Activated T-cell treated with anti-CD3 and anti-CD28 coated beads, Interleukin-2, amount 50 U/mL, for 48 hours (primary cell): ENCODE results near the gene TNIK.

Source experiments
- DNase-seq, 2 experiments: peaks; one replicate each; pipeline ENCODE4 v3.0.0-alpha.2; 2020

TNIK gene

DNA sequence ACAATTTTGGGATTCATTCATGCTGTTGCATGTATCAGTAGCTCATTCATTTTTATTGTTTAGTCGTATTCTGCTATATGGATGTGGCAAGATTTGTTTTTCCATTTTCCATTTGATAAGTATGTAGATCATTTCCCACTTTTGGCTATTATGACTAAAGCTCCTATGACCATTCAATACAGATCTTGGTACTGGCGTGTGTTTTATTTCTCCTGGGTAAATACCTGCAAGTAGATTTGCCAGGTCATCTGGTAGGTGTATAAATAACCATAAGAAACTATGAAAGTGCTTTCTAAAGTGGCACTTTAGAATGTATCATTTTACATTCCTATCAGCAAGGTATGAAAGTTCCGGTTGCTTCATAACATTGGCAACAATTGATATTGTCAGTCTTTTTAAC lies 124.6 kb downstream of the TNIK start:
- DNase-seq, result no peak

DNA sequence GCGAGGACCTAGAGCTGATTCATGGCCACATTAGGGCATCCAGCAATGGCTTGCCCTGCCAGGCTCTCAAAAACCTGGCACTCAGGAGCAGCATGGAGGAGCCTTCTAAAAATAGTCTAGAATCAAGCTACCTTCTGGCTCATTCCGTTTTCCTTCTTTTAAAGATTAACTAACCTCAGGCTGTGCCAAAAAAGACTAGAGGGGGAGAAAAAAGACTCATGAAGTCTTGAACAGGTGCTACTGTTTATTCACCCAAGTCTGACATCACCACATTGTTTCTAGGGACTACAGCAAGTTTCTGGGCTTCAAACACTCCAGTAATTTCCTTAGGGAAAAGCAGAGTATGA lies 125.8 kb downstream of the TNIK start:
- DNase-seq, result no peak

DNA sequence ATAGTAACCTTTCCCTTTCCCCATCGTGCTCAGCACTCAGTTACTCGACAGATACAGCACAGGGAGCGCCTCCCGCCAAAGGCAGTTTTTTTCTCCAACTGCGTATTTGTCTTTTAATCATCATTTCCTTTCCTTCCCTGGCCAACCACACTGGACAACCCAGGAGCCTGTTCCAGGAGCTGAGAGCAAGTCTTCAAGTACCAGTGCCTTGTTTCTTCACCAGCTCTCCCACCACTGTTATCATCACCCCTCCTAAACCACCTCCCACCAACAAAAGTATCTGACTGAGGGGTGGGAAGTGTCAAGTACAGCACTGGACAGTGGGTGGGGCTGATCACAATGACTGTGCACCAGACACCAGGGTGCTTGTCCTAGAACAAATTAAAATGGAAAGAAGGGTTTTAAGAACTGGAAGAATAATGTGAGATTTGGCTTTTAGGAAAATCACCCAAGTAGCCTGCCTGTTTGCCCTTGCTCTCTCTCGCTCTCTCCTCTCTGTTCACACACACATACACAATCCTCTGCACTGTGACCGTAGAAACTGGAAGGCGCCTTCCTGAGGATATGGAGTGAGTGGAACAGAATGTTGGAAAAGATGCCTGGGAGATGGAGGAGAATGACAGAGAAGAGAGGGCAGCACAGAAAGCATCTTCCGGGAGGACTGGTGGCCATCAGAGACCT lies 126.3 kb downstream of the TNIK start:
- no peak for DNase-seq

DNA sequence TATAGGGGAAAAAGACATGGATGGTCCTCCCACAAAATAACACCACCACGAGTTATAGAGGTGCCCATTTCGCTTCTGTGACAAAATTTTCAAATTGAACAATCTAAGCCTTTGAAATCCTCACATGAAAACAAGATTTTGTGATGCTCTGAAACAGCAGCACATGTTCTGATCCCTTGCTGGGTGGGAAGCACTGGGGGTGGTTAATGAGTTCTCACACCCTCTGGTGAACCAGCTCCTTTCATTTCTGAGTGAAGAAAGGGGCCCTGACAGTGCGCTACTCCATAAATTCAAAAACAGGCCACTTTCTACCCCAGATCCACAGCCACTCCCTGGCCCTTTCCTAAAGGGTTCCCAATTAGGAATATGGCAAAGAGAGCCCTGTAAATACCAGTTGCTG lies 129.3 kb downstream of the TNIK start:
- DNase-seq, result no peak

DNA sequence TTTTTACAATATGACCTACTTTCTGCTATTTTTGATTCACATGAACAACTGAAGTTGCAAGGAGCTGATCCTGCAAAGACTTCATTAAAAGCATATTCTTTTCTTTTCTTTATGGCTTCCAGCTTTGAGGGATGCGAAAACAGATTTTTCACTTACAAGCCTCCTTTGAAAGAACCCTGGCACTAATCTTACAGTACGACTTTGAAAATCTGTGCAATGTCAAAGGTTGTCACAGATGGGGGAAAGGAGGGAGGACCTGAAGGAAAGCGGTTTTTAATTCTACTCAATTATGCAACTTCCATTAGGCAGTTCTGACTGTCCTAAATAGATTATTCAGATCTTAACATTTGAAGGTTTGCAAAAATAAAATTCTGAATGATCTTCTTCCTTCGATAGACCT lies 130.5 kb downstream of the TNIK start:
- DNase-seq, result no peak

DNA sequence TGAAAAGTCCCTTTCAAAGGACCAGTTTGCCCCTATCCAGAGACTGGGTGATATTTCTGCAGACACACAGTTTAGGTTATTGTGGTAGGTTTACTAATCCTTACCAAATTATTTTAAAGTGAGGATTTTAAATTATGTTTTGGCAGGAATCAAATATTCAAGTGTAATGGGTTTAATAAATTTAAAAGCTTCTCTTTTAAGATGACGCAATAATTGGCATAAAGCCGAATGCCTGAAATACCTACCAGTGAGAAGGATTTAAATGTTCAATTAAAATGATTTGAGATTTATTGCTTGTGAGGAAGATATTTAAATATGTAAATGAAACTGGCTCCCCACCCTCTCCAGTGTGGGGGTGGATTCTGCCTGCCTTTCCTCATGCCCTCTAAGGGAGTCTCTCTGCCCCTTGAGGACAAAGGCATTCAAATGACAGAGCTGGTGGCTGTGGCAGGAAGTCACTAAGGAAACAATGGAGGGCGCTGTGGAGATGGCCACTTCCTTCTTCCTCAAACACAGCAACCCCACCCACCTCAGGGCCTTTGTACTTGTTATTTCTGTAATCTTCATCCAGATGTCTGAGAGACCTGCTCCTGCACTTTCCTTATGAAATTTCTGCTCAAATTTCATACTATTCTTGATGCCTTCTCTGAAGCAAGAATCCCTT lies 131.7 kb downstream of the TNIK start:
- peak in 1 of 2 experiments; percentile 40 for DNase-seq

DNA sequence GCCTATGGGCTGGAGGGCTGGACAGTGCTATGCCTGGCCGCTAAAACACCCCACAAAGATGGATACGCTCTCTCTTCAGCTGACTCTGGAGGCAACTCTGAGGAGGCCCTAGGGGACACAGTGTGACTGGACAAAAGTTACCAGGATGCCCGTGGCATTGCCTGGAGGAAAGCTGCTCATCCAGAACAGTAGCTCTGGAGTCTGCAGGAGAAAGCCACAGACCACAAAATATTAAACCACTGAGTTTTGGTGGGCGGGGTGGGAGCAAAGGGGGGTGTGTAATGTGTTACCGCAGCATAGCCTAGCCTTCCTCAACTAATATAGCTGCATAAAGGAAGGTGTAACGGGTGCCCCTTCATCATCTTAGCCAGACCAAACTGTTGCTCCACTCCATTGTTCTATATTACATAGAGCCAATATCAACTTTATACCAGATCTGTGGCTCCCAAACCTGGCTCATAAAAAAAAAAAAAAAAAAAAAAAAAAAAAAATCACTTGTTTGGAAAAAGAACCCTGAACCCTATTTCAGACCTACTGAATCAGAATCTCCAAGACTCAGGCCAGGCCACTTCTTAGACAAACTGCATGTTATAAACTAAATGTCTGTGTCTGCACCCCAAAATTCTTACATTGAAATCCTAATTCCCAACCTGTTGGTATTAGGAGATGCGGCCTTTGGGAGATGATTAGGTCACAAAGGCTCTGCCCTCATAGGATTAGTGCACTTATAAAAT lies 132.6 kb downstream of the TNIK start:
- DNase-seq, result no peak

DNA sequence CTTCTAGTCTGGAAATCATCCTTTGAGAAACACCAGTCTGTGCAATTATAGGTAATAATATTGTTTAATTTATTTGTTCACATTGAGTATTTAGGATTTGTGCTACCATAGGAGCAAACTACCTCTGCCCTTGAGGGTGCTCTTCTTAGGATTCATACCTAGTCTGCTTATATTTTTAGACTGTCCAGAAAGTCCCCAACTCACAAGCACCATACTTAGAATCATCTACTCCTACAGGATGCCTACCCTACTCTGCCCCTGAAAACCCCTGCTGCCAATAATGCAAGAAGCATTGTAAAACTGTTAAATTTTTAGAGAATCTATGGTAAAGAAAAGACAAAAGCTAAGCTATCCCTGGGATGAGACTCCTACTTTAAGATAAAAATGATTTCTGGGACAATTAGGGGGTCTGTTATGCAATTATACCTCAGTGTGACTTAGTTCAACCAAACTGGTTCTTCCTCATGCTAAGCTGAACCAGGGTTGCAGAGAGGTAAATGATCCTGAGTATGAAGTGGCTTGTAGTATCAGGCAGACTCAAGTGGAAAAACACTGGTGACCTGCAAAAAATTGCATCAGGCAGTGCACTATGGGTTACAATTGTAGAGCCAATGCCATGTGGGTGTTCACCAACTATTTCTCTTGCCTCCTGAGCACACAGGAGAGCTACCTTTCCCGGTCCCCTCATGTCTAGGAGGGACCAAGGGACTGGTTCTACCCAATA lies 133.3 kb downstream of the TNIK start:
- DNase-seq, result no peak

DNA sequence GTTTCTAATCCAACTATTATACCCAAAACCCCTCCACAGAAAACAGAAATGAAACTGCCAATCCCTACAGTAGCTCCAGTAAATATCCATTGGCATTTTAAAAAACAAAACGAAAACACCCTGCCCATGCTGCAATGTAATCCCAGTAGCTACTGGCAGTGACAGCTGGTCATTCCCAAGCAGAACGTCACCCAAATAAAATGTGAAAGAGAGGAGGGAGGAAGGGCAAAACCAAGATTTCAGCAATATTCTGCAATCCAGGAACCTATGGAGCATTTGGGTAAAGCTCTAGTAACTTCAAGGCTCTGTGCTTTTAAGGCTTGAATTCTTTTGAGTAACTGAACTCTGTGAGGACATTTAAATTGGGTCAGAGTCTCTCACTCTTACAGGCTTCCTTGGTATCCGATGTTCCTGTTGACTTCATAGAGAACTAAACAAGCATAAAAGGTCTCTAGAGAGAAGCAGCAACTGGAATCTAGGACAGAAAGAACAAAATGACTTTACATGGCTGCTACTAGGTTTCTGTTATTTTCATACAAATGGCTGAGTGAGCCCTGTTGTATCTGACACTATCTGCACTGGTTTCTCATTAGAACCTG lies 136.2 kb downstream of the TNIK start:
- DNase-seq, result no peak

DNA sequence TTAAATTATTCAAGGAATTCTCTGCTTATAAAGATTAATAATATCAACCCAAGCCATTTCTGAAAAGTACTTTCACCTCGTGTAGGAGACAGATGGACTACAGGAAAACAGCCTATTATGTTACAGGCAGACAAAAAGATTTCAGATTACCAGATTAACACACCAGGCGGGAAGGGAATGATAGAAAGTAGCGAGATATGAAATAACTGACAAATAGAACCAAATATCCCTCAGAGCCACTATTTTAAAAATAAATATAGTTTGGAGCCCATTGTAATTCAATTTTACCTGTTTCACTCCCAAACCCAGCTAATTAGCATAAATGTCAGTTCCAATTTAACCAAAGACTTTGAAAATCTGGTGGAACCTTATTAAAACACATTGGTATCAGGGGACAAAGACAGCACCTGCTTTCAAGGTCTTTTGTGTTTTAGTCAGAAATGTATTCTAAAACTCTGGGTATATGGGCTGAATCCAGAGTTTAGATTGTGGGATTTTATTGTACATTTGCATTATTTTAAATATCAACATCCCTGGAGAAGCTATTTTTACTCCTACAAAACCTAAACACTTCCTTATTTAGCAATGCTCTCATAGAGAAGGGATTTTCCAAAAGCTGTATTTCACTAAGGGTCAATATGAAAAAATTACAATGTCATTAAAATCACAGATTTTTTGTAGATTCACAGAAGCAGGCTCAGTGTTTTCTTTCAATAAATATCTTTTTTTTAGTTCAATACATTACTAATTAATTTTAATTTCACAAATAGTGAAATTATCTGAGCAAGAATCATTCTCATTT lies 138.4 kb downstream of the TNIK start:
- DNase-seq, result no peak

DNA sequence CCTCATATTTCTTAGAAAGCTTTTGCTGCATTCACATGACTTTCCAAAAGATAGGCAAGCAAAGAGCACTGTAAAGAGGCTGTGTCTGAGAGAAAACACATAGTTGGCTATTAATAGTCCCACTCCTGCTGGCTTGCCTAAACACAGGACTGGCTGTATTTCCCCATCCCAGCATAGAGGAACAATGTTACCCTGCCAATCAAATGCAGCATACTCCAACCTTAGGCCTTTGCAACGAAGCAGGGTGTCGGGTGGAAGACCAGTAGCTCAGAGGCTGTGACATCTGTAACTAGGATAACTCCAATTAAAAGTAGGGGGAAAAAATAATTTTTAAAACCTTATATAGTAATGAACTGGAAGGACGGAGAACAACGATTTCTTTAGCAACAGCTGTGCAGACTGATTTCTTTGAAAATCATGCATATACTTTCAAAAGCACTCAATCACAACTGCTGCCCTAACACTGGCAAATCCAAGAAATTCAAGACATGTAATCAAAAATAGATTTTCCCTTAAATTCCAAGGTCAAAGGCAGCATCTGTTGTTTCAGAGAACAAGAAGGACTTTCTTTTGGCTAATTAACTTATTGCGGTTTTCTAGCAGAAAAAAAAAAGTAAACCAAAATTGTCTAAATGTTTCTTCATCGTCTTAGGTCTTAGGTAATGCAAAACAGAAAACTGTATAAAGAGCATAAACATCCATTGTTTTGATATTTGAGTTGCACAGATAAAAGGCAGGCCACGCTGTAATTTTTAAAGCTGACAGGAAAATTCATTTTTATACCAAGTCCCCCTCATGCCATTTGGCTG lies 139.3 kb downstream of the TNIK start:
- DNase-seq, result no peak

DNA sequence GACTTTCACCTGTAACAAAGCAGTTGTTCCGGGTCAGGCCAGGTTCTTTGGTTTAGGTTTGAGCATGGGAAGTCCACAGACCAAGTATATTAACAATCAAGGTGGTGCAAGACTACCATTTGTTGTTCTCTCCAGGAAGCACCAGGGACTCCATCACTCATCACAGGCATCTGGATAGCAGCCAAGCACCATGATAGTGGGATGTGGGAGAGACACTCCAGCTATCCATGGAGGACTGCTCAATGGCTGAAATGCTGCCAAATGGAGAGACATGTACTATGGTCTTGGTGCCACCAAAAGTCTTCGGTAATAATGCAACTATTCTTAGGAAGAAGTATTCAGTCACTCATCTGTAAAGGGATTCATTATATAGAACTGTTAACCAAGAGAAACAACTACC lies 143.0 kb downstream of the TNIK start:
- no peak for DNase-seq

DNA sequence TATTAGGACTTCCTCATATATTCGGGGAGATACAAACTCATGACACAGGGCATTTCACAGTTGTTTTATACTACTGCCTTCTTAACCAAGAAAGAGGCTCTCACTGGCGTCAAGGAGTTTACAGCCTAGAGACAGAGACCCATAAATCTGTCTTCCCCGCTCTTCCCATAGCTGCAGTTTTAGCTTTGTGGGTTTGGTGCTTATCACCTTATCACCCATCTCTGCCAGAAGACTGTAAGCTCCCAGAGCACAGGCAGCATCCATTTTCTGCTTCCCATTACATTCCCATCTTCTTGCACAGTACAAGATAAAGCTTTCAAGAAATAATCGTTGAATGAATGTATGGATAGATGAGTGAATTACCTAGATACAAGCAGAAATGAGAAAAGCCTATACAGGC lies 144.3 kb downstream of the TNIK start:
- DNase-seq, result no peak

DNA sequence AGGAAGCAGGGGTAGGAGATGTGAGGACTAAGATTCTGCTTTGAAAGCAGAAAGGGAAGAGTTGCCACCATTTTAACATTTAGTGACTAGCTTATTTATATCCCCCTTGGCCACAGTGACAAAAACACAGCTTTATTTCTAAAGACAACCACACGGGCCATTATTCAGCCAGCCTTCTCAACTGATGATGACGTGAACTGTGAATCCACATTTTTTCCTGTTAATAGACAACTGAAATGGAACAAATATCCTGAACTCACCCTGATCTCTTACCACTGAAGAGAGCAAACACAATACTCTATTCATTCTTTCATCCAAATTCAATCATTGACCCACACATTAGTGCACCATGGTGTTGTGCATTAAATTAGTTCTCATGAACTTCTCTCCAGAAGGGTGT lies 145.1 kb downstream of the TNIK start:
- no peak for DNase-seq

DNA sequence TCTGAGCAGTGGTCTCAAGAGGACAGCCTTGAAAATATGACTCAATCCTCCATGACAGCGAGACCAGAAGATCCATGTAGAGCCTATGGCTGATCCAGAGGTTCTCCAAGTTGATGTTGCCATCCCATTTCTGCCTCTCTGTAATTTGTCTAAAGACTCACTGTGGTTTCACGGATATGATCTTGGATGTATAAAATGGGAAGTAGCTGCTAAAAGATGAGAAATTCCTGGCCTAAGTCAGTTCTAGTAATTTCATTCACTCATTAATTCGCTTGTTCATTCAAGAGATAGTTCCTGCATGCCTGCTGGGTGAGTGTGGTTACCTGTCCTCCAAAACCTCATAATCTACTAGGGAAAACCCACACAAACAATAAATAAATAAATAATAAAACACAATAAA lies 145.9 kb downstream of the TNIK start:
- no peak for DNase-seq

DNA sequence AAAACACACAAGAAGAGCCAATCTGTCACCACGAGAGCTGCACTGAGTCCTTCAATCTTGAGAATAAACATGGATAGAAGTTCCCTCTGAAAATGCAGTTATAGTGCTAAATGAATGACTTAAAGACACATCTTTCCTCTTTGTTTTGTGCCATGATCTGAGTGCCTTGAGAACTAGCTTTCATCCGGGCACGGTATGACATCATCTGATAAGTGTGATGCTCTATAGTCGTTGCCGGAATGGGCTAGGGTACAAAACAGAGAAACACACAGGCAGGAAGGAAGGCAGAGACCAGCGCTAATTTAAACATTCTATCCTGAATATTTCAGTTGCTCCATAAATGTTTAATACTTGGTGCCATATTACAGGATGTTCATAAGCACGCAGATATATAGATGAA lies 146.5 kb downstream of the TNIK start:
- DNase-seq, result no peak

DNA sequence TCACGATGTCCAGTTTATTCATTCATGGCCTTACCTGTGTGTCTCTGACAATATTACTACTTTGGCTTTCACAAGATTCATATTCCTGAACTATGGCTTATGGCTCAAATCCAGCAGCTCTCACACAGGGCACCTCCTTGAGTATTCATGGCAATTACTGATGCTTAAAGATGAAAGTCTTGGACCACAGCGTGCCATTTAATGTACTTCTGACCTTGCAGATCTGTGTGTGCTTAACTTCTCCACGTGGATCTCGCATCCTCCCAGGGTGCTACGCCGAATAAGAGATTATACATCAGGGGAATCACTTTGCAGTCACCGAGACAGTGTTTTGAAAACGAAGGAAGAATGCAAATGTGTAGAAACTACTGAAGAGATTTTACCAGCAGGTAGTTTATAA lies 147.5 kb downstream of the TNIK start:
- no peak for DNase-seq

DNA sequence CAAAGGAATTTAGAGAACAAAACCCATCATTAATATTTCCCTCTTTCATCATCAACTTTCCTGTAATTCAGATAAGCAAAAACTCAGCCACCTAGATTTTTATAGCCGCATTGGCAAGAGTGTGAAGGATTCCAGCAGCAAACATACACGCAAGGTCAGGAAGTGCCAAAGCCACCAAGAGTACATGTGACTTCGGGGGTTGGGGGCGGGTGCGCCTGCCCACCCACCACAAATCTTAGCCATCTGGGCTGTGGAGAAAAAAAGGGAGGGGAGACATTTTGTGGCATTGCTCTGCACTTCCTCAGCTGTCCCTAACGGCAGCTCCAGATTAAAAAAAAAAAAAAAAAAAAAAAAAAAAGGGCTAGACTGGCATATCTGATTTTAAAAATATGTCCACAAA lies 148.4 kb downstream of the TNIK start:
- no peak for DNase-seq

DNA sequence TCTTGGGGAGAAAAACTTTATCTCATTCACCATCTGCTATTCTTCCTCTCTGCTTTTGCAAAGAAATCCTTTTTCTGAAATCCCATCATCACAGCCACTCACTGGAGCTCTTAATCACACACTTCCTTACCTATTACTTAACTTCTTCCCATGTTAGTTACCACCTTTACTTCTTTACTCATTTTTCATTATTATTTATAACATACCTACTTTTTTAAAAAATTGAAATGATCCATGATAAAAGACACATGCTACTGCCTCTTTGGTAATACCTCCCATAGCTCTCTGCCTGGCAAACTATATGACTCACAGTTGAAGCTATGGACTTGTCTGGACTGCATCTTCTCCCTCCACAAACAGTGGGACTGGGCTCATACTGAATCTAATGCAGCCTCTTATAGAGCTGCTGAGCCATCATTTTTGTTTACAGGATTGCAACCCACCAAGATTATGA lies 150.3 kb downstream of the TNIK start:
- no peak for DNase-seq

DNA sequence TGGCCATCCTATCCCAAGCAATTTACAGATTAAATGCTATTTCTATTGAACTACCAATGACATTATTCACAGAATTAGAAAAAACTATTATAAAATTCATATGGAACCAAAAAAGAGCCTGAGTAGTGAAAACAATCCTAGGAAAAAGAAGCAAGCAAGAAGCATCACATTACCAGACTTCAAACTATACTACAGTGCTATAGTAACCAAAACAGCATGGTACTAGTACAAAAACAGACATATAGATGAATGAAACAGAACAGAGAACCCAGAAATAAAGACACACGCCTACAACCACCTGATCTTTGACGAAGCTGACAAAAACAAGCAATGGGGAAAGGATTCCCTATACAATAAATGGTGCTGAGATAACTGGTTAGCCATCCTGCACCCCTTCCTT lies 152.2 kb downstream of the TNIK start:
- DNase-seq, result no peak

DNA sequence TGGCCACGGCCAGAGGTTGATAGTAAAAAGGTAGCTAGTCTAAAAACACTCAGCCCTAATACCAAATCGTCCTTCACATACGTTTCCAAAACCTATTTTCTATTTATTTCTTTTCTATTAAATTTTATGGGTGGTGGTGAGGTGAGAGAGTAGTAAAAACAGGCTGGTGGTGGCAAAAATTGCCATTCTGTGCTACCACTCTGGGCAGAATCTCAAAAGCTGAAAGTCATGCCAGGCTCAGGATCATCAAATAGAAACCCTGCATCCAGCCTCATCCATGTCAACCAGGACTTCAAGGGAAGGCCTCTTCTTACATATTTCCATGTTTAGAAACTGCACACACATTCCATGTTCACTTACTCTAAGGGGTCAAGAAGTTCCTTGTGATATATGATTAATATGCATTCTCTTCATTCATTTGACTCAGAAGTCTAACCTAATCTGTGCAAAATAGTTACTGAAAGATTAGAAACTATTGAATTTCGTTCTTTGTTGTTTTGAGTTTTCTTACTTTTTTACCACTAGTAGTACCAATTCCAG lies 153.1 kb downstream of the TNIK start:
- DNase-seq, result no peak
